Activated CD8-positive, alpha-beta T cell treated with anti-CD3 and anti-CD28 coated beads for 36 hours (primary cell): ENCODE results near the gene DLG1. TPM values are rescaled to one million over a fixed set of nuclear protein-coding genes. Genes with fewer than 3 reads are reported as not detected.

Experiments used
- ATAC-seq: fragments of 200-7000 bp; cut with Tn5 transposase; one replicate; pipeline ENCODE4 v1.10.0; 2021; ENCODE audit warnings: mild to moderate bottlenecking, moderate library complexity
- CTCF ChIA-PET: fragments of 350-600 bp; sonication (Branson Sonifier 250); formaldehyde crosslinking; loops from one replicate; lab custom pipeline; 2021; ENCODE audit warnings: antibody characterized with exemption; lab: Charles Lee
- POLR2A ChIA-PET: fragments of 350-600 bp; sonication (Branson Sonifier 250); formaldehyde crosslinking; loops from one replicate; lab custom pipeline; 2021; ENCODE audit warnings: antibody characterized with exemption; lab: Charles Lee
- DNase-seq: peaks from one replicate; pipeline ENCODE4 v3.0.0-alpha.2; 2020
- H3K27ac Mint-ChIP-seq: one replicate; pipeline ENCODE4 v1.8.0; 2021; ENCODE audit warnings: mild to moderate bottlenecking, mixed read lengths
- H3K27me3 Mint-ChIP-seq: one replicate; pipeline ENCODE4 v1.8.0; 2021; ENCODE audit warnings: mixed read lengths
- H3K36me3 Mint-ChIP-seq: one replicate; pipeline ENCODE4 v1.8.0; 2021; ENCODE audit warnings: low read depth, mixed read lengths
- H3K4me1 Mint-ChIP-seq: one replicate; pipeline ENCODE4 v1.8.0; 2021; ENCODE audit warnings: low read depth, mixed read lengths
- H3K4me3 Mint-ChIP-seq: one replicate; pipeline ENCODE4 v1.8.0; 2021; ENCODE audit warnings: mild to moderate bottlenecking, moderate library complexity, mixed read lengths
- H3K9me3 Mint-ChIP-seq: one replicate; pipeline ENCODE4 v1.8.0; 2021; ENCODE audit warnings: mixed read lengths
- CTCF ChIP-seq: fragments of 200-600 bp; IDR thresholded peaks from one replicate; pipeline ENCODE4 v1.8.0; 2022; ENCODE audit warnings: antibody characterized with exemption, mild to moderate bottlenecking
- intact Hi-C: fragments of 100-400 bp; cut with micrococcal nuclease; formaldehyde crosslinking; loops from one replicate; pipeline ENCODE4 v1.10.0; 2022
- total RNA-seq, 2 experiments: library from RNA; stranded (reverse); gene quantifications; one replicate each; pipeline ENCODE4 v1.2.3, GENCODE V29; 2021

The DLG1 gene
- total RNA-seq, 2 experiments from 2014 or later: 57.6 to 62.2 TPM

GRCh38 chr3:197286678-197287077 lies 11.7 kb downstream of the DLG1 start:
- Mint-ChIP-seq H3K4me1 (peaks cover 29% of the 10 kb centered on the region), H3K27ac (no peak overlapping the region), H3K36me3 (peaks cover 50% of the 10 kb centered on the region), H3K4me3 (no peak overlapping the region), H3K27me3 (no peaks in the 10 kb centered on the region), H3K9me3 (no peaks in the 10 kb centered on the region)
- no peak for ATAC-seq
- intact Hi-C loops: no loop called here
- no peak for TF ChIP-seq CTCF
- ChIA-PET POLR2A (interaction anchor here (1.5 kb wide), 1 partner anchor 10 kb away, joined by 3 read pairs; no protein-coding TSS in a partner anchor), CTCF (interaction anchor here (1.9 kb wide), 1 partner anchor 30 kb away, joined by 12 read pairs; no protein-coding TSS in a partner anchor)
- DNase-seq: no peak

GRCh38 chr3:197285557-197285956 lies 12.9 kb downstream of the DLG1 start:
- ChIA-PET POLR2A (interaction anchor here (1.5 kb wide), 1 partner anchor 9 kb away, joined by 3 read pairs; no protein-coding TSS in a partner anchor), CTCF (interaction anchor here (1.0 to 1.9 kb wide), 3 partner anchors 17 to 216 kb away, joined by 3 to 12 read pairs (median 4); no protein-coding TSS in a partner anchor)
- no peak for DNase-seq
- ATAC-seq: no peak
- Mint-ChIP-seq H3K9me3 (no peaks in the 10 kb centered on the region), H3K36me3 (peaks cover 52% of the 10 kb centered on the region), H3K27ac (no peak overlapping the region), H3K4me1 (peaks cover 20% of the 10 kb centered on the region), H3K27me3 (no peaks in the 10 kb centered on the region), H3K4me3 (no peak overlapping the region)
- TF ChIP-seq CTCF: no peak
- intact Hi-C loops: no loop called here

DNA sequence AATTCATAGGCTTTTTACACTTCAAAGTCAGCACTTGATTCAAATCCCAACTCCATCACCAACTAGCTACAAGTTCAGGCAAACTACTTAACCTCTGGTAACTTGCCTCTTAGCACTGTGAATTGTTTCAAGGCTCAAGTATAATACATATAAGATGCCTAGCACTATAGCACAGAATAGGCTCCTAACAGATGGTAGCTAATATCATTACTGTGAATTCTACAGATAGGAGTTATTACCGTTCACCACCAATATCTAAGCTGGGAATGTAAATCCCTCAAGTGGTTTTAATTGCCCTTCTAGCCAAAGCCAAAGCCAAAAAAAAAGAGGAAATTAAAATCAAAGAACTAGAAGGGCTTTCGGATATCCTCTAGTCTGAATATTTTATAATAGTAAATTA lies 15.4 kb downstream of the DLG1 start:
- TF ChIP-seq CTCF: no peak
- no peak for DNase-seq
- Mint-ChIP-seq H3K36me3 (peaks cover 47% of the 10 kb centered on the region), H3K9me3 (no peaks in the 10 kb centered on the region), H3K27me3 (no peaks in the 10 kb centered on the region), H3K4me1 (peaks cover 13% of the 10 kb centered on the region), H3K27ac (no peak overlapping the region), H3K4me3 (no peak overlapping the region)
- POLR2A ChIA-PET: no interaction called here
- no peak for ATAC-seq
- intact Hi-C loops: no loop called here
- CTCF ChIA-PET: interaction anchor here (1.1 to 2.0 kb wide), 4 partner anchors 26 to 227 kb away, joined by 3 to 6 read pairs (median 5); no protein-coding TSS in a partner anchor

DNA sequence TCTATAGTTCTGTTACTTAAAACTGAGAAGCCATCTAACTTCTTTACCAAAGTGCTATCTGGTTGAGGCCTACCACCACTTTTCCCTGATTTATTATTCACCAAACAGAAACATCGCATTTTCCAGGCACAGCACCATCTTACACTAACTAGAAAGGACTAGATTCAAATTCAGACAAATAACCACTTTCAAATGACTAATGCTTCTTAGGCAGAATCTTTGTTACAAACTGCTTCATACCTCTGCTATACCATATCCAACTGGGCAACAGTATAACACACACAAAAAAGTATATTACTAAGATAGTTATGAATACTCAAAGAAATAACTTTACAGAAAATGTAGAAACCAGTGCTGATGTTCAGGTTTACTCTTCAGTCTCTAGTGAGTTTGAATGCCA lies 16.6 kb downstream of the DLG1 start:
- intact Hi-C loops: no loop called here
- DNase-seq (no peak), ATAC-seq (no peak)
- no peaks in the 10 kb centered on the region for H3K27me3 Mint-ChIP-seq
- POLR2A ChIA-PET: no interaction called here
- H3K4me3 Mint-ChIP-seq: no peak overlapping the region
- H3K27ac Mint-ChIP-seq: no peak overlapping the region
- TF ChIP-seq CTCF: no peak
- peaks cover 46% of the 10 kb centered on the region for H3K36me3 Mint-ChIP-seq
- CTCF ChIA-PET: interaction anchor here (1.1 to 2.0 kb wide), 4 partner anchors 14 to 220 kb away, joined by 3 to 6 read pairs (median 5); no protein-coding TSS in a partner anchor
- peaks cover 13% of the 10 kb centered on the region for H3K4me1 Mint-ChIP-seq
- H3K9me3 Mint-ChIP-seq: no peaks in the 10 kb centered on the region

- Mint-ChIP-seq H3K4me3 (no peak overlapping the region), H3K9me3 (no peaks in the 10 kb centered on the region), H3K36me3 (peaks cover 37% of the 10 kb centered on the region), H3K27me3 (no peaks in the 10 kb centered on the region), H3K27ac (no peak overlapping the region), H3K4me1 (peaks cover 18% of the 10 kb centered on the region)
- CTCF ChIA-PET: no interaction called here
- DNase-seq (no peak), ATAC-seq (no peak)
- intact Hi-C loops: no loop called here
- TF ChIP-seq CTCF: no peak
- POLR2A ChIA-PET: no interaction called here
These were observed 18.3 kb downstream of the DLG1 start for GRCh38 chr3:197280156-197280555.
